GM12865 (cell line): ENCODE measurements around the gene SMC2.

Experiments used
- DNase-seq: peaks from one replicate; pipeline ENCODE4 v3.0.0; 2010; ENCODE audit warnings: low read depth
- H3K4me3 ChIP-seq: 2 replicates; pipeline ENCODE4 v1.5.1; 2011; ENCODE audit warnings: mild to moderate bottlenecking, low read depth, low read length, control low read depth
- TF ChIP-seq, protein P1 (sequence below): IDR thresholded peaks from 2 replicates; pipeline ENCODE4 v1.5.1; 2011; ENCODE audit warnings: low read length, control low read depth, low read depth, inconsistent platforms; ENCODE audit not compliant: insufficient read depth; ENCODE audit errors: missing control alignments

Gene SMC2

DNA sequence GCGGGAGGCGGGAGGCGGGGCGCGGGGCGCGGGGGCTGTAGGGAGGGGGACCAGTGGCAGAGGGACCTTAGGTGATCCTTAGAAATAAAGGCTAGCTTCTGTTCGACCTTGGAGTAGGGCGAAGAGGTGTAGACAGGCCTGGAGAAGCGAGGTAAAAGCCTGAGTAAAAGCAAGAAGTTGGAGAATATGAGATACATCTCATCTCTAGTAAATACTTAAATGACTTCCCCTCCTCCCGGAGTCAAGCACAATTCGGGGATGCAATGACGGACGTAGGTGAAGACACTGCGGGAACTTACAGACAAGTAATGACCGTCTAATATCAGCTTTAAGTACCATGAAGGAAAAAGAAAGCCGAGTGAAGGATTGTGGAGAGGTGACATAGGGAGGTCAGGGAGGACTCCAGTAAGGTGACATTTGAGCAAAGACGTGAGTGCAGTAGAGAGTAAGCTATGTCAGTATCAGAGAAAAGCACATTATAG, 466 bp downstream of the SMC2 start:
- peak overlapping the region; percentile 72 for H3K4me3 ChIP-seq
- no peak for DNase-seq
- TF ChIP-seq, protein P1, sequence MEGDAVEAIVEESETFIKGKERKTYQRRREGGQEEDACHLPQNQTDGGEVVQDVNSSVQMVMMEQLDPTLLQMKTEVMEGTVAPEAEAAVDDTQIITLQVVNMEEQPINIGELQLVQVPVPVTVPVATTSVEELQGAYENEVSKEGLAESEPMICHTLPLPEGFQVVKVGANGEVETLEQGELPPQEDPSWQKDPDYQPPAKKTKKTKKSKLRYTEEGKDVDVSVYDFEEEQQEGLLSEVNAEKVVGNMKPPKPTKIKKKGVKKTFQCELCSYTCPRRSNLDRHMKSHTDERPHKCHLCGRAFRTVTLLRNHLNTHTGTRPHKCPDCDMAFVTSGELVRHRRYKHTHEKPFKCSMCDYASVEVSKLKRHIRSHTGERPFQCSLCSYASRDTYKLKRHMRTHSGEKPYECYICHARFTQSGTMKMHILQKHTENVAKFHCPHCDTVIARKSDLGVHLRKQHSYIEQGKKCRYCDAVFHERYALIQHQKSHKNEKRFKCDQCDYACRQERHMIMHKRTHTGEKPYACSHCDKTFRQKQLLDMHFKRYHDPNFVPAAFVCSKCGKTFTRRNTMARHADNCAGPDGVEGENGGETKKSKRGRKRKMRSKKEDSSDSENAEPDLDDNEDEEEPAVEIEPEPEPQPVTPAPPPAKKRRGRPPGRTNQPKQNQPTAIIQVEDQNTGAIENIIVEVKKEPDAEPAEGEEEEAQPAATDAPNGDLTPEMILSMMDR: no peak

DNA sequence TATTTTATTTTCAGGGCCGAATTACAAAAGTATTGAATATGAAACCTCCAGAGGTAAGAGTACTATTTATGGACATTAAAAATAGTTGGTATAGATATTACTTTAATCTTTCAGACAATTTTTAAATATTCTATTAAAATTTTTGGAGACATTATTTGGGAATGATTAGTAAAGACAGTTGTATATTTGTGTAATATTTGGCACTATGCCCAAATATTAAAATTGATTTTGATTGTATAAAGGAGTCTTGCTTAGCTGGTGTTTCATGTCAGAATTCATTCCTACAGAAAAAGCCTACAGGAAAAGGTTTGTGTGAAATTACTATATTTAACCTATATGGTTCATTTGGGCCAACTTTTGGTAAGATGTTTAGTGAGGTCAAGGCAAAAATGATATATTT, 5.5 kb downstream of the SMC2 start:
- no peak for DNase-seq
- H3K4me3 ChIP-seq: no peak overlapping the region
- TF ChIP-seq, protein P1: no peak

DNA sequence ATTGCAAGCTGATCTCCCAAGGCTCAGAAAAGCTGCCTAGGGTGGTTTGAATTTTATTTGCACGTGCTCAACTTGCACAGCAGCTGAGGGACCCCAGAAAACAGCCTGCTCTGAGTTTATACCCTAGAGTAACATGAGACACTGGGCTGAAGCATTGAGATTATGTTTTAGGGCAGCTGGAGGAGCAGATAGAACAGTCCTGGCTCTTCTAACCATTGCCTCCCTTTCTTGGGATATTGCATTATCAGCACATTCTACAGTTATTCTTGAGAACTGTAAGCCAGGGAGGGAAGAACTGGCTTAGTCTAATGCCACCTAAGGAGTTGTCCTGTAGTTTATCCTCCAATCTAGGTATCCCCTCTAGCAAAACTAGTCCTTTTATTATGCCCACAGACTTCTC, 10.3 kb downstream of the SMC2 start:
- DNase-seq: no peak
- TF ChIP-seq, protein P1: no peak
- no peak overlapping the region for H3K4me3 ChIP-seq

DNA sequence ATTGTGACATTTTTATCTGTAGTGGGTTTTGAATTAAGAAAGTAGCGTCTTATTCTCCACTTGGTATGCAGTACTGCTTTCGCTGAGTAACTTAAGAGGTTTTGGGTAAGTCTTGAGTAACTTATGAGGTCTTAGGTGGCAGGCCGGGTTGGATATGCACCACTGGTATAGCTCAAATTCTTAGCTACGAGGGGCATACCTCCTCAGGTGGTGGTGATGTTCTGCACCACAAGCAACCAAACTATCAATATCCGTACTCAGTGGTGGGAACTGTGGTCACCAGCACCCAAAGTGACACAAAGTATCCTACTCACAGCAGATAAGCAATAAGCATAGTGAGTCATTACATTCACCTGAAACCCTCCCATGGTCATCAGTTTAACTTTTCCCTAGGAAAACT, 13.7 kb downstream of the SMC2 start:
- no peak overlapping the region for H3K4me3 ChIP-seq
- no peak for DNase-seq
- TF ChIP-seq, protein P1: no peak

DNA sequence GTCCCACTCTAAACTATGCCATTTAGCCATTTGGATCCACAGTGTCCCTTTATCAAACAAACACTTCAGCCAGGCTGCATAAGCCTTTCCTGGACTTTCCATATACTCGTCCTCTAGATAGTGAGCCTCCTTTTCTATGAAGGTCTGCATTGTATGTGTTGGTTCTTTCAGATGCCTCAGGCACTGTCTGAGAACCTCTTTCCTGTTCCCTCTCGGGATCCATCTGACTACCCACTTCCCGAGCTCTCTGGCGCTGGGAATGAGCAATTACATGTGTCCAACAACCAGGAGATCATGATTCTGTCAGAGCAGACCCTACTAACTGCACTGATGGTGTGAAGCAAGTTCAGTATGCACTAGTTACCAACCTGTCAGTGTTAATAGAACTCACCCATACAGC, 14.2 kb downstream of the SMC2 start:
- DNase-seq: no peak
- TF ChIP-seq, protein P1: no peak
- no peak overlapping the region for H3K4me3 ChIP-seq

DNA sequence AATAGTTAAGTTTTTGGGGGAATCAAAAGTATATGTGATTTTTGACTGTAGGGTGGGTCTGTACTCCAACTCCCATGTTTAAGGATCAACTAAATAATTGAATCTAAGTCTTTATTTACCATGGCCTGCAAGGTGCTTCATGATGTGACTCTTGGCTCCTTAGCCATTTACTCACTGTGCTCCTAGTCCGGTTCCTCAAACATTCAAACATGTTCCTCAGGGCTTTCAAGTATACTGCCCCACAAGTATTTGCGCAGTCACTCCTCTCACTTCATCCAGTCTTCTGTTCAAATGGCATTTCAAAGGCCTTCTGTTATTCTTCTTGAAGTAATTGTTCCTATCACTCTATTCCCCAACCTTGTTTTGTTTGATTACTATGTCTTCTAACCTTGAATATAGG, 16.4 kb downstream of the SMC2 start:
- no peak for DNase-seq
- TF ChIP-seq, protein P1: no peak
- no peak overlapping the region for H3K4me3 ChIP-seq

DNA sequence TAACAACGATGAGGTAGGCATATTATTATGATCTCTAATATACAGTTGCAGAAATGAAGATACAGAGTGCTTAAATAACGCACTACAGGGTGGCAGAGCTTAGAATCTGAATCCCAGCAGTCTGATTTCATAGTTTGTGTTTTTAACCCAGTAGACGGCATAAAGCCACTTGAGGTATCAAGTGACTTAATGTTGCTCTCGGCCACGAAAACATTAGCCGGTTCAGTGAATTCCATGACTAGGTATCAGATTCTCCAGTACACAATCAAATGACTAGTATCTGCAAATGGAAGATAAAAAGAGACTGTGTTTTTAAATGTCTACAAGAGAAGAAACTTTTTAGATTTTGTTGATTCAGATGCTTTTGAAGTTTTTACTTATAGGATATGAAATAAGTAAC, 24.8 kb downstream of the SMC2 start:
- H3K4me3 ChIP-seq: no peak overlapping the region
- TF ChIP-seq, protein P1: no peak
- no peak for DNase-seq
